Stimulated activated CD8-positive, alpha-beta memory T cell treated with anti-CD3 and anti-CD28 coated beads, Interleukin-4, amount 100 ng/mL, for 24 hours (primary cell): Measurements from ENCODE around the gene CFAP68.
"Not testable (repeated sequence)": the region's sequence is repeated elsewhere in the genome, so short reads cannot be mapped to it uniquely, and the experiment has no call there.

Experiments used
- DNase-seq: peaks from one replicate; pipeline ENCODE4 v3.0.0-alpha.2; 2020; ENCODE audit warnings: low read depth

CFAP68 gene

DNA sequence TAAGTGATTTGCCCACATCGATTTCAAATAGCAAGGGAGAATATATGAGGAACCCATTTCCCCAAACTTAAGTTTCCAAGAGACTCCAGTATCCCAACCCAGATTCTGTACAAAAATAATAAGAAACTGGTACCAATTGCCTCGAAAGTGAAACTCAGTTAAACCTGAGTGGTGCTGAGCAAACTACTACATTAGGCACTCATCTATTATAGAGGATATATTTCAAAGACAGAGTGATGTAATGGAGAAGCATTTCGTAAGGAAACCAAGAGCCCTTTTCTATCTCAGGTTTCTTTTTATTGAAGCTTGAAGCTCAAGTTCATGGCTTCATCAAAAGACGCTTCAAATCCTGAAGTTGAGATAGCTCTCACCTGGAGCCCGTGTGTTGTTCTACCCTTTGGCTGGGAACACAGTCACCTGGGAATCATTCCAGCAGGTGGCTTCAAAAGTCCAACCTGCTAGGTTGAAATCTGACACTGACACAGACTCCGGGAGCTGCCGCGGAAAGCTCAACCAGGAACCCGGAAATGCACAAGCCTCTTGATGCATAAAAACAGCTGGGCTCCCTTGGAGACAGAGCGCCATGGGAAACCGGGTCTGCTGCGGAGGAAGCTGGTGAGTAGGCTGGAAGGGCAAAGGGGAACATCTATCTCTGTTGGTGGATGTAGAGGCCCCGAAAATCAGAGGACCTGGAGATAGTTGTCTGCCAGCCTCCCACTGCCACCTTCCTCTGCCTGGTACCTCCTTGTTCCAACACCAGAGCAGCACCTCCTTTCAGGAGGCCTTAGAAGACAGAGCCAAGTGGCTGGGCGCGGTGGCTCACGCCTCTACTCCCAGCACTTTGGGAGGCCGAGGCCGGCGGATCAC is 39.3 kb downstream of the CFAP68 start, which contains the start of gene C11orf52:
Gene C11orf52 (plus strand): TSS at position 524 of the 867 bp plus-strand sequence. CDS start 60 bp downstream, at position 584.
- DNase-seq: no peak

DNA sequence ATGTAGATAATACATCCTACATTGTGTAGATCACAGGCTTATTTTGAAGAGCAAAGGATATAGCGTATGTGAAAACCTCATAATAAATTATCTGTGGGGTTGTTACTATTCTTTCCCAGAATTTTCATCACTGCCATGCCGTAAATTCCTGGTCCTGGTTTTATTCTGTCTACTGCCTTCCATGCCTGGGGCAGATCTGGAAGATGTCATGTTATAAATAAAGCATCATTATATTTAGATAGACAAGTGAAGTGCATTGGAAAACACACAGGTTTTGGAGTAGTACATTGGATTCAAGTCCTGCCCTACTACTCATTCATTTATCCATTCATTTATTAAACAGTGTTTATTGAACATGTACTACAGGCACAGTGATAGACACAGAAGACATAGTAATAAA is 41.6 kb downstream of the CFAP68 start:
- no peak for DNase-seq

DNA sequence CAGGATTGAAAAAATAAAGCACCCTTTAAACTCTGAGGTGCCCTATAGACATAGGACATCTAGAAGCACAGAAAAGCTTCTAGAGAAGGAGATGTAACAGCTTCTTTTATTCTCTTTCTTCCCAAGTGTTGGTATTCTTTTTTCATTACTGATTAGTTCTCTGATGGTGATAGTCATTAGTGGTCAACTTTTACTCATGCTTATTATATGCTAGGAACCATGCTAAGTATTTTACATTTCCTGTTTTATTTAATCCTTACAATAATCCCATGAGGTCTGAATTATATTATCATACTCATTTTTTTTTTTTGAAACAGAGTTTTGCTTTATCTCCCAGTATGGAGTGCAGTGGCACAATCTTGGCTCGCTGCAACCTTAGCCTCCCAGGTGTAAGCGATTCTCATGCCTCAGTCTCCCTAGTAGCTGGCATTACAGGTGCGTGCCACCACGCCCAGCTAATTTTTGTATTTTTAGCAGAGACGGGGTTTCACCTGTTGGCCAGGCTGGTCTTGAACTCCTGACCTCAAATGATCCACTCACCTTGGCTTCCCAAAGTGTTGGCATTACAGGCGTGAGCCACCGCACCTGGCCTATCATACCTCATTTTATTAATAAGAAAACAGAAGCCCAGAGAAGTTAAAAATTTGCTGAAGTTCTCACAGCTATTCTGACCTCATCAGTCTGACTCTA is 42.3 kb downstream of the CFAP68 start:
- no peak for DNase-seq

DNA sequence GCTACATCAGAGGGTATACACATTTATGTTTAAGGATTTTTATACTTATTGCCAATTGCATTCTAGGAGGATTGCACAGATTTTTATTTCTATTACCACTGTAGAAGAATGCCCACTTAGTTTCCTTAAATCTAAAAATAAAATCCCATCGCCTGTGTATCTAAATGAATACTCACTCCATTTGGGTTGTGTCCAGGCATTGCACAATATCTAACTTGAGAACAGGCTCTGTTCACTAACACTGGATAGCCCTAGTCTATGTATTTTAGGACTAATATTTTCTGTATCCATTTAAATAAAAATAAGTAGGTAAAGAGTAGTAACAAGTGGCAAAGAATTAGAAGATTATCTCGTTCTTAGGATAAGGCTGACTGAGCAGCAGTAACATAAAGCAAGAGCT is 43.5 kb downstream of the CFAP68 start:
- no peak for DNase-seq

DNA sequence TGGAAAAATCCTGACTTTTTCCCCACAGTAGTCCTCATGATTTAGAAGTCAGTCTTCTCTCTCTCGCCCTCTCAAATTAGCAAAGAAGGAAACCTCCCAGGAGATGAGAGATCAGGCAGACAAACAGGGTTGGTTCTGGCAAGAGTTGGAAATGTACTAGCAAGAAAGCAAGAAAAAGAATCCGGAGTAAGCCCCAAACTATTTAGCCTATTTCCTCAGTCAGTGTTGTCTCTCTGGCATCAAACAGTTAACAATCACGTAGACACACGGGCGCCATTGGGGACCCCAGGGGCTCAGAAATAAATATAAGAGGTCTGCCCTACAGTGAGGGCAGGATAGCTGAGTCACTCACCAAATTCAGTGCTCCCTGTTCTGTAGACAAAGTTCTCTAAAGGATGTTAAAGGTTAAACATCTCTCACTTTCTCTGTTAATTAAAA is 44.0 kb downstream of the CFAP68 start:
- DNase-seq: no peak

DNA sequence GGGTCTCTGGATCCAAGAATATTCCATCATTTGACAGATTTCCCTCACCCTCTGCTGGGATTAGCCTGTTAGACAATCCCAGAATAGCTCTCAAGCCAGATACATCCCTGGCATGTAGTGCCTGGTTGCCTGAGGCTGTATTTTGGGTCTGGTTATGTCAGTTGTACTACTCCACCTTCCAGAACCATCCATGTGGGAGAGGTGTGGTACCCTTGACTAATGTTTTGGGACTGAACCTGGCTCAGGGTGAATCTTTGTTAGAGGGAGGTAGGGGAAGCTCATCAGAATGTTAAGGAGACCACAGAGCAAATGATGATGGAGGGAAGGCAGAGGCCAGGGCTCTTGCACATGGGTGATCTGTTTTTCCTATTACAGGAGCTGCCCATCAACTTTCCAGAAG is 44.6 kb downstream of the CFAP68 start:
- DNase-seq: no peak

DNA sequence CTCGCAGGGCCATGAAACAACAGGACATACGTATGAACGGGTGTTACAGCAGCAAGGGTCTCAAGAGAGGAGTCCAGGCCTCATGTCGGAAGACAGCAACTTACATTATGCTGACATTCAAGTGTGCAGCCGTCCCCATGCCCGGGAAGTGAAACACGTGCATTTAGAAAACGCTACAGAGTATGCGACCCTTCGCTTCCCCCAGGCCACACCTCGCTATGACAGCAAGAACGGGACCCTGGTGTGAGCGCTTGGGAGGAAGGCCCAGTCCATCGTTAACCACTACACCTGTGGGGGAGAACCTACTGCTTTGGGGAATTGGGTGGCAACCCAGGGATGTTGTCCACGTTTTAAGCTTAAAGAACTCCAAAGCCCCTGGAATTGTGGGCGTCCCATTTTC is 46.6 kb downstream of the CFAP68 start:
- no peak for DNase-seq

DNA sequence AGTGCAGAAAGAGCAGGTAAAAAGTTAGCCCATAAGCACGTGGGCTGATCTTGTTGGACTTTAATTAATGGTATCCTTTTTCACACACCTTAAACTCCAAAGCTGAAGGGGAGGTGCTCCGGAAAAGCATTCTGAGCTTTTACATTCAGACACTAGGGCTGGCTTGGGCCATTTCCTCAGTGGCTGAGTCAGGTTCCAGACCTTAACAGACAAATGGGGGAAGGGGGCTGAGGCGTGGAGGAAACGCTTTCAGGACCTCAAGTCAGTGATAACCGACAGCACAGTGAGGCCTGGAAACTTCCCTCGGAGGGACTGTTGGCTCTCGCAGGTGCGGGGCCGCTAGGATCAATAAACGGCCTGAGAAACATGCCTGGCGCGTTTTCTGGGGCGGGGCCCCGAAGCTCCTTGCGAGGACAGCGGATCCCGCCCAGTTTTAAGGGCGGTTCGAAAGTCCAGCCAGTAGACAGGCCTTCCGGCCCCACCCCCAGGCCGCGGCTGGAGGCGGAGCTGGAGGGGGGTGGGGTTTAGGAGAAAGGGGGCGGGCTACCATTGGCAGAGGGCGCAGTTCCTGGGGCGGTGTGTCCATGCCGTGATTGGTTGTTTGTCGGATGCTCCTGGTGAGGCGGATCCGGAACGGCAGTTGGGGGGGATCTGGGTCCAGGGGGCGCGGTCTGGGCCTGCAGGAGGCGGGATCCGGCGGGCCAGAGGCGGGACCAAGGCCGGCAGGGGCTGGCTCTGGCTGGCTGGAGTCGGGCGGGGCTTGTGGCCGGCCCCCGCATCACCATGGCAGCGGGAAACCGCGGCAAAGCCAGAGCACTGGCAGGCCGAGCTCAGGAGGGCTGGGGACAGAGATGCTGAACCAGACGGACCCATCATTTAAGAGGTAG is 47.4 kb downstream of the CFAP68 start:
- peak; percentile 91 for DNase-seq

DNA sequence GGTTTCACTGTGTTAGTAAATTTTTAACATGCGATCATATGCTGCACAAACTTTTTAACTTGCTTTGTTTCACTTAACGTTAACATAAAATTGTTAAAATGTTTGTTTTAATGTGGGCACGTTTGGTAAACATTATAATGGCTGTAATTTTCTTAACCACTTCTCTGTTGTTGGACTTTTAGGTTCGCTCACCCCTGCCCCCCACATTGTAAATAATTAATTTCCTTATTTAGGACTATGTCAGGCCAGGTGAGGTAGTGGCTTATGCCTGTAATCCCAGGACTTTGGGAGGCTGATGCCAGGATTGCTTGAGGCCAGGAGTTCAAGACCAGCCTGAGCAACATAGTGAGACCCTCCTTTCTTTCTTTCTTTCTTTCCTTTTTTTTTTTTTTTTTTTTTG is 51.1 kb downstream of the CFAP68 start:
- DNase-seq: no peak

DNA sequence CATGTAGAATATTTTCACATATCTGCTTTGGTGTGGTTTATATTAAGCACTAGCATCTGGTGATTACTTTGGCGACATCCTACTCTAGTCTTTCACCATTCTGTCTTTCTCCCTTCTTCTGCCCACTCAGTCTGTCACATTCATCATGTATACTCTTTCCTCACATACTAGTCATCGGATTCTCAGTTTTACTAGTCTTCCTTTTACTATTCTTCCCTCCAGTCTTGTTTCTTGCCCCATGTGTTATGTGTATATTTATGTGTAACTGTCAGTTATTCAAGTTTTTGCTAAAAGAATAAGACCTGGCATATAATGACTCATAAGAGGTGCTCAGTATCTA is 53.2 kb downstream of the CFAP68 start:
- no peak for DNase-seq

DNA sequence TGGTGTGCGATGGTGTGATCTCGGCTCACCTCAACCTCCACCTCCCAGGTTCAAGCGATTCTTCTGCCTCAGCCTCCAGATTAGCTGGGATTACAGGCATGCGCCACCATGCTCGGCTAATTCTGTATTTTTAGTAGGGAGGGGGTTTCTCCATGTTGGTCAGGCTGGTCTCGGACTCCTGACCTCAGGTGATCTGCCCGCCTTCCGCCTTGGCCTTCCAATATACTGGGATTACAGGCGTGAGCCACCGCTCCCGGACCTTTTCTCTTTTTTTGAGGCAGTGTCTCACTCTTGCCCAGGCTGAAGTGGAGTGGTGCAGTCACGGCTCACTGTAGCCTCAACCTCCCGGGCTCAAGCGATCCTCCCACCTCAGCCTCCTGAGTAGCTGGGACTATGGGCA is 53.8 kb downstream of the CFAP68 start:
- not testable (repeated sequence) for DNase-seq

DNA sequence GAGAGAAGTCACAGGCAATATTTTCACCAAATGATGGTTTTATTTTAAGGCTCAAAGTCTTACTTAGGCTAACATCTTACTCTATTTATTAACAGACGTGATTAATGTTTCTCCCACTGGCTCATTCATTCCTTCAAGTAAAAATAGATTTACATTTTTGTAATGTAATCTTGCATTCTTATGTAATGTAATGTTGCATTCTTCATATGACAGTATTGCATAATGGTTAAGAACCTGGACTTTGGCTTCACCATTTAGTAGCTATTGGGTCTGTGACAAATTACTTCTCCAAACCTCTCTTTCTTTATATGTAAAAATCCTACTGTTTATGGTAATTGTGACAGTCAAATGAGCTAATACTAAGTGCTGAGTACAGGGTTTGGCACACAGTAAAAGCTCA is 54.5 kb downstream of the CFAP68 start:
- no peak for DNase-seq

DNA sequence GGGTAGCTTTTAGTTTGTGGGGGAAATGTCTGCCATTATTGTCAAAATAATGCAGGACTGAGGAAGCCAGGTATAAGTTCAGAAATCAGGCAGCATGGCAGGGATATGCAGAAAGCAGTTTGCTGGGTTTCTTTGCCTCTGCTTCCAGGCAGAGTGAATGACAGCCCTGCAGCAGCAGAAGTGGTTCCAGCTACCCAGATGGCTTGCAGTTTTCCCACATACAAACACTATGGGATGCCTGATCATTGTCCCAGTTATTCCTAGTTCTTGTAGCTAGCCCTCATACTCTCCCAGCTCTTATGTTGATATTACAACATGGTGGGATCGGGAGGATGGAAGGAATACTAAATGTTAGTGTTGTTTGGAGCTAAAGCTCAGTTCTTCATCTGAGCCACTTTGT is 55.0 kb downstream of the CFAP68 start:
- no peak for DNase-seq
